ENCODE results near the gene ARHGAP35.

GRCh38 chr19:46868025-46868802, 7.4 kb downstream of the ARHGAP35 start:
- TF ChIP-seq, protein P1, sequence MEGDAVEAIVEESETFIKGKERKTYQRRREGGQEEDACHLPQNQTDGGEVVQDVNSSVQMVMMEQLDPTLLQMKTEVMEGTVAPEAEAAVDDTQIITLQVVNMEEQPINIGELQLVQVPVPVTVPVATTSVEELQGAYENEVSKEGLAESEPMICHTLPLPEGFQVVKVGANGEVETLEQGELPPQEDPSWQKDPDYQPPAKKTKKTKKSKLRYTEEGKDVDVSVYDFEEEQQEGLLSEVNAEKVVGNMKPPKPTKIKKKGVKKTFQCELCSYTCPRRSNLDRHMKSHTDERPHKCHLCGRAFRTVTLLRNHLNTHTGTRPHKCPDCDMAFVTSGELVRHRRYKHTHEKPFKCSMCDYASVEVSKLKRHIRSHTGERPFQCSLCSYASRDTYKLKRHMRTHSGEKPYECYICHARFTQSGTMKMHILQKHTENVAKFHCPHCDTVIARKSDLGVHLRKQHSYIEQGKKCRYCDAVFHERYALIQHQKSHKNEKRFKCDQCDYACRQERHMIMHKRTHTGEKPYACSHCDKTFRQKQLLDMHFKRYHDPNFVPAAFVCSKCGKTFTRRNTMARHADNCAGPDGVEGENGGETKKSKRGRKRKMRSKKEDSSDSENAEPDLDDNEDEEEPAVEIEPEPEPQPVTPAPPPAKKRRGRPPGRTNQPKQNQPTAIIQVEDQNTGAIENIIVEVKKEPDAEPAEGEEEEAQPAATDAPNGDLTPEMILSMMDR (conservative IDR thresholded peaks at IDR 0.05; ENCODE audit: low read depth, low read length): no peak
- TF ChIP-seq EZH2 (IDR thresholded peaks at IDR 0.05; ENCODE audit: low read length, unreplicated experiment) (no peak), EZH2phosphoT487 (IDR thresholded peaks at IDR 0.05; ENCODE audit: borderline replicate concordance, low read length) (no peak)
